ENCODE measurements around the gene RAD18.

GRCh38 chr3:8870134-8870533 is 93.1 kb downstream of the RAD18 start:
- TF ChIP-seq EZH2 (IDR thresholded peaks at IDR 0.05; ENCODE audit: low read length, unreplicated experiment) = no peak
- TF ChIP-seq, protein P1, sequence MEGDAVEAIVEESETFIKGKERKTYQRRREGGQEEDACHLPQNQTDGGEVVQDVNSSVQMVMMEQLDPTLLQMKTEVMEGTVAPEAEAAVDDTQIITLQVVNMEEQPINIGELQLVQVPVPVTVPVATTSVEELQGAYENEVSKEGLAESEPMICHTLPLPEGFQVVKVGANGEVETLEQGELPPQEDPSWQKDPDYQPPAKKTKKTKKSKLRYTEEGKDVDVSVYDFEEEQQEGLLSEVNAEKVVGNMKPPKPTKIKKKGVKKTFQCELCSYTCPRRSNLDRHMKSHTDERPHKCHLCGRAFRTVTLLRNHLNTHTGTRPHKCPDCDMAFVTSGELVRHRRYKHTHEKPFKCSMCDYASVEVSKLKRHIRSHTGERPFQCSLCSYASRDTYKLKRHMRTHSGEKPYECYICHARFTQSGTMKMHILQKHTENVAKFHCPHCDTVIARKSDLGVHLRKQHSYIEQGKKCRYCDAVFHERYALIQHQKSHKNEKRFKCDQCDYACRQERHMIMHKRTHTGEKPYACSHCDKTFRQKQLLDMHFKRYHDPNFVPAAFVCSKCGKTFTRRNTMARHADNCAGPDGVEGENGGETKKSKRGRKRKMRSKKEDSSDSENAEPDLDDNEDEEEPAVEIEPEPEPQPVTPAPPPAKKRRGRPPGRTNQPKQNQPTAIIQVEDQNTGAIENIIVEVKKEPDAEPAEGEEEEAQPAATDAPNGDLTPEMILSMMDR (conservative IDR thresholded peaks at IDR 0.05; ENCODE audit: low read depth, low read length) = no peak
- no peak for TF ChIP-seq EZH2phosphoT487 (IDR thresholded peaks at IDR 0.05; ENCODE audit: borderline replicate concordance, low read length)

Measured in PC-3 (cell line).